RWPE1 (cell line): ENCODE results near the gene WDR41.

ENCODE experiments used
- CTCF ChIA-PET: fragments of 350-600 bp; sonication (Branson Sonifier 250); formaldehyde crosslinking; extraction: SDS; loops from one replicate; lab custom pipeline; 2021; lab: Yijun Ruan, JAX
- POLR2A ChIA-PET: fragments of 400-600 bp; formaldehyde crosslinking; extraction: SDS; loops from one replicate; lab custom pipeline; 2020; ENCODE audit warnings: antibody characterized with exemption; ENCODE audit not compliant: low non-redundant PET; lab: Yijun Ruan, JAX
- DNase-seq: peaks from one replicate; pipeline ENCODE4 v3.0.0; 2012; ENCODE audit warnings: low spot score
- H3K27ac ChIP-seq: fragments of 450-650 bp; 2 replicates; pipeline ENCODE4 v1.5.1; 2017
- CTCF ChIP-seq: fragments of 450-650 bp; conservative IDR thresholded peaks from 2 replicates; pipeline ENCODE4 v1.5.1; 2017; ENCODE audit warnings: low read depth, mild to moderate bottlenecking

WDR41 gene

GRCh38 chr5:77425998-77426659 lies 66.0 kb downstream of the WDR41 start:
- no peak for TF ChIP-seq CTCF
- POLR2A ChIA-PET: no interaction called here
- CTCF ChIA-PET: interaction anchor here (0.6 to 1.6 kb wide), 3 partner anchors 9 to 521 kb away, joined by 3 to 4 read pairs (median 3); no protein-coding TSS in a partner anchor
- DNase-seq: no peak
- H3K27ac ChIP-seq: no peak overlapping the region

GRCh38 chr5:77425420-77425819 lies 66.7 kb downstream of the WDR41 start:
- no peak overlapping the region for H3K27ac ChIP-seq
- no peak for DNase-seq
- POLR2A ChIA-PET: no interaction called here
- CTCF ChIA-PET: interaction anchor here (0.6 kb wide), 1 partner anchor 8 kb away, joined by 3 read pairs; no protein-coding TSS in a partner anchor
- TF ChIP-seq CTCF: no peak

GRCh38 chr5:77424921-77425320 lies 67.2 kb downstream of the WDR41 start:
- DNase-seq: no peak
- no peak overlapping the region for H3K27ac ChIP-seq
- POLR2A ChIA-PET: no interaction called here
- no peak for TF ChIP-seq CTCF
- CTCF ChIA-PET: interaction anchor here (1.5 kb wide), 1 partner anchor 12 kb away, joined by 5 read pairs; no protein-coding TSS in a partner anchor

GRCh38 chr5:77423022-77423750 lies 68.9 kb downstream of the WDR41 start:
- POLR2A ChIA-PET: no interaction called here
- CTCF ChIA-PET: interaction anchor here (1.4 kb wide), 1 partner anchor 137 kb away, joined by 4 read pairs; no protein-coding TSS in a partner anchor
- TF ChIP-seq CTCF: no peak
- no peak overlapping the region for H3K27ac ChIP-seq
- DNase-seq: no peak

GRCh38 chr5:77420940-77421339 lies 71.2 kb downstream of the WDR41 start:
- ChIA-PET POLR2A (no interaction called here), CTCF (no interaction called here)
- DNase-seq: no peak
- H3K27ac ChIP-seq: no peak overlapping the region
- TF ChIP-seq CTCF: no peak

GRCh38 chr5:77419644-77420582 lies 72.2 kb downstream of the WDR41 start:
- no peak for TF ChIP-seq CTCF
- CTCF ChIA-PET: no interaction called here
- no peak for DNase-seq
- no peak overlapping the region for H3K27ac ChIP-seq
- POLR2A ChIA-PET: interaction anchor here (1.1 kb wide), 1 partner anchor 239 kb away, joined by 4 read pairs; no protein-coding TSS in a partner anchor
